C4-2B (cell line): Measurements from ENCODE around the gene ATXN2L.
"Not testable (repeated sequence)": the region's sequence is repeated elsewhere in the genome, so short reads cannot be mapped to it uniquely, and the experiment has no call there.

Source experiments
- H3K27ac ChIP-seq: fragments of 450-650 bp; 2 replicates; pipeline ENCODE4 v1.5.1; 2017
- CTCF ChIP-seq: fragments of 450-650 bp; conservative IDR thresholded peaks from 2 replicates; pipeline ENCODE4 v1.5.1; 2017; ENCODE audit warnings: mild to moderate bottlenecking
- ZFX ChIP-seq: fragments of 450-650 bp; IDR thresholded peaks from 2 replicates; pipeline ENCODE4 v1.6.1; 2017

ATXN2L gene

GRCh38 chr16:28858421-28858820, 35.6 kb downstream of the ATXN2L start:
- no peak overlapping the region for H3K27ac ChIP-seq
- TF ChIP-seq CTCF (no peak), ZFX (no peak)

- TF ChIP-seq CTCF (no peak), ZFX (no peak)
- no peak overlapping the region for H3K27ac ChIP-seq
These were observed 36.5 kb downstream of the ATXN2L start for GRCh38 chr16:28859326-28859725.

- H3K27ac ChIP-seq: peak overlapping the region; percentile 83
- TF ChIP-seq CTCF (no peak), ZFX (no peak)
These were observed 41.4 kb downstream of the ATXN2L start for GRCh38 chr16:28863929-28864793.

- H3K27ac ChIP-seq: no peak overlapping the region; the same call in 1 of the 2 replicates
- no peak for TF ChIP-seq CTCF
- TF ChIP-seq ZFX: no peak
These were observed 42.3 kb downstream of the ATXN2L start for GRCh38 chr16:28865001-28865688.

- no peak overlapping the region for H3K27ac ChIP-seq
- no peak for TF ChIP-seq ZFX
- no peak for TF ChIP-seq CTCF
These were observed 43.1 kb downstream of the ATXN2L start for GRCh38 chr16:28865722-28866453.

GRCh38 chr16:28866454-28866804, 43.6 kb downstream of the ATXN2L start:
- TF ChIP-seq ZFX (no peak), CTCF (no peak)
- H3K27ac ChIP-seq: no peak overlapping the region

GRCh38 chr16:28867241-28867640, 44.4 kb downstream of the ATXN2L start:
- H3K27ac ChIP-seq: no peak overlapping the region
- TF ChIP-seq ZFX (no peak), CTCF (no peak)

GRCh38 chr16:28867646-28868045, 44.8 kb downstream of the ATXN2L start:
- H3K27ac ChIP-seq: not testable (repeated sequence)
